ENCODE measurements around the gene HES7. TPM values are rescaled to one million over a fixed set of nuclear protein-coding genes. Genes with fewer than 3 reads are reported as not detected.
A peak's percentile ranks its signal among the peaks of the same experiment; 100 is the strongest.

Gene HES7
- total RNA-seq, 4 donors from 2014 or later = 0.46 TPM; not detected in 3

- DNase-seq (ENCODE audit: low spot score) (peak; percentile 69), ATAC-seq (ENCODE audit: low FRiP score) (peak; percentile 22)
- no peak for TF ChIP-seq CTCF (IDR thresholded peaks at IDR 0.05)
Measured at GRCh38 chr17:8151120-8151640, 27.3 kb upstream of the HES7 start.

GRCh38 chr17:8150194-8151119, 26.6 kb upstream of the HES7 start:
- DNase-seq (ENCODE audit: low spot score) = no peak
- no peak for ATAC-seq (ENCODE audit: low FRiP score)
- no peak for TF ChIP-seq CTCF (IDR thresholded peaks at IDR 0.05)

GRCh38 chr17:8149419-8150193, 25.7 kb upstream of the HES7 start:
- DNase-seq (ENCODE audit: low spot score) = no peak
- TF ChIP-seq CTCF (IDR thresholded peaks at IDR 0.05) = no peak
- ATAC-seq (ENCODE audit: low FRiP score) = no peak

- no peak for TF ChIP-seq CTCF (IDR thresholded peaks at IDR 0.05)
- no peak for ATAC-seq (ENCODE audit: low FRiP score)
- no peak for DNase-seq (ENCODE audit: low spot score)
Measured at GRCh38 chr17:8148560-8148959, 24.7 kb upstream of the HES7 start.

GRCh38 chr17:8147805-8148404, 24.0 kb upstream of the HES7 start:
- no peak for ATAC-seq (ENCODE audit: low FRiP score)
- no peak for TF ChIP-seq CTCF (IDR thresholded peaks at IDR 0.05)
- no peak for DNase-seq (ENCODE audit: low spot score)

- no peak for DNase-seq (ENCODE audit: low spot score)
- ATAC-seq (ENCODE audit: low FRiP score) = no peak
- no peak for TF ChIP-seq CTCF (IDR thresholded peaks at IDR 0.05)
Measured at GRCh38 chr17:8147141-8147804, 23.4 kb upstream of the HES7 start.

Measured in omental fat pad (tissue), 4 donors.